HepG2 (cell line): ENCODE data around the gene RAP2A. TPM values are rescaled to one million over a fixed set of nuclear protein-coding genes. Genes with fewer than 3 reads are reported as not detected.

Source experiments
- ATAC-seq: fragments of 200-7000 bp; cut with Tn5 transposase; 3 replicates; pipeline ENCODE4 v1.9.1; 2020; ENCODE audit warnings: mild to moderate bottlenecking, moderate library complexity
- BruUV-seq: library from RNA; stranded (reverse); fragments of 400-500 nt; replicated peaks from 2 replicates; lab custom pipeline; 2021; lab: Mats Ljungman, UMichigan
- CTCF ChIA-PET: fragments of 300-600 bp; formaldehyde crosslinking; extraction: SDS; loops from one replicate; lab custom pipeline; 2021; ENCODE audit warnings: low total read pairs, inconsistent platforms, low intra/inter-chr PET ratio; lab: Yijun Ruan, JAX
- POLR2A ChIA-PET: fragments of 350-600 bp; sonication (Branson Sonifier 250); formaldehyde crosslinking; loops from one replicate; lab custom pipeline; 2020; ENCODE audit warnings: antibody characterized with exemption, inconsistent platforms; lab: Yijun Ruan, JAX
- DNase-seq: peaks from one replicate; pipeline ENCODE4 v3.0.0-alpha.2; 2015; ENCODE audit warnings: low spot score
- FAIRE-seq: peaks from 3 replicates; lab custom pipeline; 2011; peaks lifted over from hg19 to GRCh38; lab: Jason Lieb, UNC
- H2AFZ ChIP-seq: one replicate; pipeline ENCODE4 v1.6.1; 2011; ENCODE audit warnings: low read length, inconsistent platforms
- H3K27ac ChIP-seq: fragments of 300-600 bp; 3 replicates; pipeline ENCODE4 v1.8.0; 2011; ENCODE audit warnings: mixed run types, mild to moderate bottlenecking, mixed read lengths, low read length, inconsistent platforms; ENCODE audit not compliant: insufficient read depth; ENCODE audit errors: extremely low read length
- H3K27me3 ChIP-seq, 2 experiments: fragments of 200-600 bp in 1 of 2; 2 replicates in 1 of 2; 3 replicates in 1 of 2; pipeline versions ENCODE4 v1.6.0 to v1.8.0; 2011; ENCODE audit warnings: low read length in 2 of 2, mild to moderate bottlenecking in 2 of 2, moderate library complexity in 2 of 2, inconsistent platforms in 1 of 2; ENCODE audit not compliant: insufficient read depth in 2 of 2, control insufficient read depth in 1 of 2
- H3K36me3 ChIP-seq, 2 experiments: fragments of 200-600 bp in 1 of 2; replicated peaks in 1 of 2; 2 replicates in 1 of 2; 3 replicates in 1 of 2; pipeline versions ENCODE4 v1.5.1 to v1.8.0; 2011; ENCODE audit warnings: low read length in 2 of 2, inconsistent platforms in 1 of 2; ENCODE audit not compliant: insufficient read depth in 2 of 2, control insufficient read depth in 1 of 2
- H3K4me1 ChIP-seq: 2 replicates; pipeline ENCODE4 v1.5.1; 2012; ENCODE audit warnings: low read length, inconsistent platforms; ENCODE audit not compliant: insufficient read depth
- H3K4me2 ChIP-seq: 2 replicates; pipeline ENCODE4 v1.6.0; 2011; ENCODE audit warnings: low read depth, low read length, inconsistent platforms
- H3K4me3 ChIP-seq, 3 experiments: fragments of 200-600 bp in 1 of 3; sonication (generic), shearing (Covaris generic) in 1 of 3; replicated peaks in 1 of 3; 2 replicates each; pipeline ENCODE4 v1.5.1; 2011 to 2016; ENCODE audit warnings: low read length in 3 of 3, inconsistent platforms in 2 of 3, low read depth in 2 of 3, mild to moderate bottlenecking in 2 of 3, control low read depth in 1 of 3, mixed read lengths in 1 of 3; ENCODE audit not compliant: insufficient read depth in 1 of 3
- H3K79me2 ChIP-seq: one replicate; pipeline ENCODE4 v1.6.1; 2011; ENCODE audit warnings: low read length, inconsistent platforms; ENCODE audit not compliant: insufficient read depth
- H3K9ac ChIP-seq: 2 replicates; pipeline ENCODE4 v1.6.0; 2011; ENCODE audit warnings: mild to moderate bottlenecking, low read depth, low read length, inconsistent platforms; ENCODE audit not compliant: insufficient read depth
- H3K9me3 ChIP-seq: 2 replicates; pipeline ENCODE4 v1.5.1; 2012; ENCODE audit warnings: mild to moderate bottlenecking, low read length
- H4K20me1 ChIP-seq: 2 replicates; pipeline ENCODE4 v1.6.0; 2011; ENCODE audit warnings: inconsistent platforms, mild to moderate bottlenecking, low read length, moderate library complexity; ENCODE audit not compliant: insufficient read depth
- FOXM1 ChIP-seq: sonication (generic); formaldehyde crosslinking; IDR thresholded peaks from 2 replicates; pipeline ENCODE4 v1.5.0; 2020; ENCODE audit warnings: missing genetic modification reagents
- KLF9 ChIP-seq: IDR thresholded peaks from 2 replicates; pipeline ENCODE4 v1.6.1; 2016; ENCODE audit warnings: low read depth
- LCORL ChIP-seq, 2 experiments: fragments of 450-650 bp in 1 of 2; sonication (generic) in 1 of 2; formaldehyde crosslinking in 1 of 2; IDR thresholded peaks; 2 replicates each; pipeline versions ENCODE4 v1.5.0 to v1.6.1; 2017 to 2020; ENCODE audit warnings: antibody characterized with exemption in 1 of 2, missing genetic modification reagents in 1 of 2
- RBAK ChIP-seq: sonication (generic); formaldehyde crosslinking; IDR thresholded peaks from 2 replicates; pipeline ENCODE4 v1.5.1; 2020; ENCODE audit warnings: mild to moderate bottlenecking, missing genetic modification reagents
- SSRP1 ChIP-seq: IDR thresholded peaks from 2 replicates; pipeline ENCODE4 v1.6.1; 2016; ENCODE audit warnings: control low read depth
- ZNF317 ChIP-seq: sonication (generic); formaldehyde crosslinking; IDR thresholded peaks from 2 replicates; pipeline ENCODE4 v1.5.0; 2020; ENCODE audit warnings: mild to moderate bottlenecking, missing genetic modification reagents
- ZNF749 ChIP-seq: sonication (generic); formaldehyde crosslinking; IDR thresholded peaks from 2 replicates; pipeline ENCODE4 v1.8.0; 2022; ENCODE audit warnings: mild to moderate bottlenecking, missing genetic modification reagents, moderate library complexity, borderline replicate concordance
- WGBS: methylation state at CpG from one replicate; pipeline ENCODE4 v1.1.6; 2017; ENCODE audit warnings: low lambda C conversion rate; 5-methylcytosine and 5-hydroxymethylcytosine counted together
- in situ Hi-C: cut with HindIII; loops from 2 replicates; pipeline ENCODE4 v1.10.0; 2017; ENCODE audit warnings: low pct_unique_long_range_greater_than_20kb; ENCODE audit not compliant: extremely low pct_ligation_motif_present
- intact Hi-C: fragments of 100-400 bp; cut with micrococcal nuclease; formaldehyde crosslinking; loops from one replicate; pipeline ENCODE4 v1.10.0; 2022; ENCODE audit not compliant: unreplicated experiment
- polyA plus RNA-seq, 8 experiments: library from polyadenylated mRNA; depleted of rRNA in 3 of 8; stranded (reverse) in 7 of 8; unstranded in 1 of 8; fragments of >200 nt; fragmentation: Illumina TruSeq in 4 of 8; extraction: Trizol in 4 of 8; gene quantifications; 2 replicates each; pipeline versions ENCODE4 v1.2.1 to v1.2.3, GENCODE V29; 2011 to 2016; ENCODE audit warnings: low read depth in 4 of 8, missing spikeins in 1 of 8, mixed read lengths in 1 of 8; ENCODE audit not compliant: insufficient read depth in 1 of 8
- total RNA-seq, 5 experiments: library from RNA; depleted of rRNA; stranded (reverse); fragments of >200 nt; fragmentation: Illumina TruSeq; extraction: Trizol; gene quantifications; 2 replicates each; pipeline ENCODE4 v1.2.3, GENCODE V29; 2016; ENCODE audit warnings: low read depth in 1 of 5
- TF ChIP-seq, protein P1 (sequence below): sonication (generic); formaldehyde crosslinking; IDR thresholded peaks from 2 replicates; pipeline ENCODE4 v1.9.0; 2021; ENCODE audit warnings: missing genetic modification reagents, borderline replicate concordance
- TF ChIP-seq, protein P2 (sequence below): sonication (generic); formaldehyde crosslinking; IDR thresholded peaks from 2 replicates; pipeline ENCODE4 v1.8.1; 2023; ENCODE audit warnings: mild to moderate bottlenecking, missing genetic modification reagents
- TF ChIP-seq, protein P3 (sequence below): sonication (generic); formaldehyde crosslinking; IDR thresholded peaks from 2 replicates; pipeline ENCODE4 v1.4.0; 2020; ENCODE audit warnings: mild to moderate bottlenecking, missing genetic modification reagents

Gene RAP2A
- total and polyA plus RNA-seq, 2 of the 13 experiments (the other 11 are each of a cell fraction or from before 2014, with no cell fraction given), result 9.9 to 23.1 TPM

DNA sequence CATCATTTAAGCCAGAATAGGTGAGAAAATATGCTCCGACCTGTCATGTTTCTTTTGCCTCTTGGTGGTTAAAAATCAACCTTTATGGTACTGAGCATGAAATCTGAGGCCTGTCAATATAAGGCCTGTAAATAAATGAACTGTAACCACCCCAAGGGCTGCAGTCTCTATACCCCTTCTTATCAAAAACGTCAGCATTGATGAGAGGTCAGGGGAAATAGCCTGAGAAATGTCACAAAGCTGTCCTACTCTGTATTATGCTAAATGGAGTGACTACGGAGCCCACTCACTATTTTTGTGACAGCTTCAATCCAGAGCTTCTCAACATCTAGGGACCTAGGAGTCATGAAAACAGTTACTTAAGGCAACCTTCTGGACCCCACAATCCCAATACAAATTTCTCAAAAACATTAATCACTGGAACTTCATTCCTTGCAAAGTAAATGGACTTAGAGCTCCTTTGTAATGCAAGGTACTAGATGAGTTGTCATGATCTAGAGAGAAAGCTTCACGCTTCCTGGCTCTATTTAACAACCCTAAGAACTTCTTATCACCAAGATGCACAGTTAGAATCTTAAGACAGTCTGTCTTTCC, 2.7 kb upstream of the RAP2A start (continued):
- TF ChIP-seq, protein P1, sequence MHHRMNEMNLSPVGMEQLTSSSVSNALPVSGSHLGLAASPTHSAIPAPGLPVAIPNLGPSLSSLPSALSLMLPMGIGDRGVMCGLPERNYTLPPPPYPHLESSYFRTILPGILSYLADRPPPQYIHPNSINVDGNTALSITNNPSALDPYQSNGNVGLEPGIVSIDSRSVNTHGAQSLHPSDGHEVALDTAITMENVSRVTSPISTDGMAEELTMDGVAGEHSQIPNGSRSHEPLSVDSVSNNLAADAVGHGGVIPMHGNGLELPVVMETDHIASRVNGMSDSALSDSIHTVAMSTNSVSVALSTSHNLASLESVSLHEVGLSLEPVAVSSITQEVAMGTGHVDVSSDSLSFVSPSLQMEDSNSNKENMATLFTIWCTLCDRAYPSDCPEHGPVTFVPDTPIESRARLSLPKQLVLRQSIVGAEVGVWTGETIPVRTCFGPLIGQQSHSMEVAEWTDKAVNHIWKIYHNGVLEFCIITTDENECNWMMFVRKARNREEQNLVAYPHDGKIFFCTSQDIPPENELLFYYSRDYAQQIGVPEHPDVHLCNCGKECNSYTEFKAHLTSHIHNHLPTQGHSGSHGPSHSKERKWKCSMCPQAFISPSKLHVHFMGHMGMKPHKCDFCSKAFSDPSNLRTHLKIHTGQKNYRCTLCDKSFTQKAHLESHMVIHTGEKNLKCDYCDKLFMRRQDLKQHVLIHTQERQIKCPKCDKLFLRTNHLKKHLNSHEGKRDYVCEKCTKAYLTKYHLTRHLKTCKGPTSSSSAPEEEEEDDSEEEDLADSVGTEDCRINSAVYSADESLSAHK, result no peak
- TF ChIP-seq ZNF317 (CRISPR knock-in tag) (no peak), SSRP1 (CRISPR knock-in tag) (no peak), KLF9 (CRISPR knock-in tag) (no peak), LCORL (IDR thresholded peaks at IDR 0.05) (no peak), LCORL (CRISPR knock-in tag; IDR thresholded peaks at IDR 0.05) (no peak)
- TF ChIP-seq, protein P2, sequence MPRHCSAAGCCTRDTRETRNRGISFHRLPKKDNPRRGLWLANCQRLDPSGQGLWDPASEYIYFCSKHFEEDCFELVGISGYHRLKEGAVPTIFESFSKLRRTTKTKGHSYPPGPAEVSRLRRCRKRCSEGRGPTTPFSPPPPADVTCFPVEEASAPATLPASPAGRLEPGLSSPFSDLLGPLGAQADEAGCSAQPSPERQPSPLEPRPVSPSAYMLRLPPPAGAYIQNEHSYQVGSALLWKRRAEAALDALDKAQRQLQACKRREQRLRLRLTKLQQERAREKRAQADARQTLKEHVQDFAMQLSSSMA, result no peak

DNA sequence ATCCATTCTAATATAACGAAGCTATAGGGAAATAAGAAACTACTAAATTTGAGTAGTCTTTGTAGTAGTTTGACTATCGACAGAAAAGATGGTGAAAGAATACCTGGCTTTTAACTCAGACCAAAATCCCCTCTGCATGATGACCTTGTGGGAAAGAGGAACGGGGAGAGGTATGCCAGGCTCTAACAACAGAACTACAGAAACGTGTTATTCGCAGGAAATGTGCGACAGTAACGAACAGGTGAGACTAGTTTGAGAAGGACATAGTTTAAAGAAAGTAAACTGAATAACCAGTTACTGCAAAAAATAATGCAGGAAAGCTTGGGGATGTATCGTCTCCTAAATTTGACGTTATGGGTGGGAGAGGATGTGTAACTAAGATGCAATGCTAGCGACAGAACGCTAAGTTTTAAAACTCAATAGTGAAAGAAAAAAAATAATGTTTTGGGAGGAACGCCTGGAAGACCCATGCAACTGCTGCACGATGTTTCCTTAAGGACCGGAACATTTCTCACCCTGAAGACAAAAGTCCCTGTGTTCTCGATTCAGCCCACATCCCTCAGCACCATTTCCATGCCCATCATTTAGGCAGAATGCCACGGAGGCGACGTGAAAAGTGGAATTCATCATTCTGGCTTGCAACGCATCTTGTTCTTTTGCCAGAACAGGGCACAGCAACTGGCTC, 1.6 kb upstream of the RAP2A start:
- H3K9me3 ChIP-seq, result no peaks in the 10 kb centered on the region
- peak overlapping the region; percentile 93 for H2AFZ ChIP-seq
- DNase-seq, result no peak
- no peaks in the 10 kb centered on the region for H4K20me1 ChIP-seq
- H3K36me3 ChIP-seq, result no peaks in the 10 kb centered on the region
- intact Hi-C loops, result loop anchor here (10.0 kb wide), 1 partner anchor 208 kb away; the partner anchor contains the start of gene MBNL2
- H3K4me1 ChIP-seq, result peaks cover 43% of the 10 kb centered on the region
- peak overlapping the region; percentile 93 for H3K4me2 ChIP-seq
- peaks cover 29% of the 10 kb centered on the region for H3K79me2 ChIP-seq
- in situ Hi-C loops, result loop anchor here (5.0 kb wide), 1 partner anchor 145 kb away; no protein-coding TSS in a partner anchor
- ChIA-PET CTCF (no interaction called here), POLR2A (interaction anchor here (0.5 to 1.8 kb wide), 10 partner anchors 9 to 1379 kb away, joined by 3 to 6 read pairs (median 4); partner anchors contain the start of genes MBNL2 and UGGT2)
- no peak for ATAC-seq
- no peak for FAIRE-seq
- peak overlapping the region; percentile 57 for H3K9ac ChIP-seq
- peak overlapping the region; percentile 9 for H3K27ac ChIP-seq
- no peaks in the 10 kb centered on the region for H3K27me3 ChIP-seq
- WGBS, result 19% methylated on average over 19 of the region's 19 CpGs
- BruUV-seq, result no TSS peak
- H3K4me3 ChIP-seq, result peak overlapping the region; percentile 60 to 86 (median 65)
- TF ChIP-seq ZNF749 (CRISPR knock-in tag) (no peak; the same call in 1 of the 2 replicates), RBAK (CRISPR knock-in tag) (no peak), FOXM1 (CRISPR knock-in tag) (no peak)
- TF ChIP-seq, protein P3, sequence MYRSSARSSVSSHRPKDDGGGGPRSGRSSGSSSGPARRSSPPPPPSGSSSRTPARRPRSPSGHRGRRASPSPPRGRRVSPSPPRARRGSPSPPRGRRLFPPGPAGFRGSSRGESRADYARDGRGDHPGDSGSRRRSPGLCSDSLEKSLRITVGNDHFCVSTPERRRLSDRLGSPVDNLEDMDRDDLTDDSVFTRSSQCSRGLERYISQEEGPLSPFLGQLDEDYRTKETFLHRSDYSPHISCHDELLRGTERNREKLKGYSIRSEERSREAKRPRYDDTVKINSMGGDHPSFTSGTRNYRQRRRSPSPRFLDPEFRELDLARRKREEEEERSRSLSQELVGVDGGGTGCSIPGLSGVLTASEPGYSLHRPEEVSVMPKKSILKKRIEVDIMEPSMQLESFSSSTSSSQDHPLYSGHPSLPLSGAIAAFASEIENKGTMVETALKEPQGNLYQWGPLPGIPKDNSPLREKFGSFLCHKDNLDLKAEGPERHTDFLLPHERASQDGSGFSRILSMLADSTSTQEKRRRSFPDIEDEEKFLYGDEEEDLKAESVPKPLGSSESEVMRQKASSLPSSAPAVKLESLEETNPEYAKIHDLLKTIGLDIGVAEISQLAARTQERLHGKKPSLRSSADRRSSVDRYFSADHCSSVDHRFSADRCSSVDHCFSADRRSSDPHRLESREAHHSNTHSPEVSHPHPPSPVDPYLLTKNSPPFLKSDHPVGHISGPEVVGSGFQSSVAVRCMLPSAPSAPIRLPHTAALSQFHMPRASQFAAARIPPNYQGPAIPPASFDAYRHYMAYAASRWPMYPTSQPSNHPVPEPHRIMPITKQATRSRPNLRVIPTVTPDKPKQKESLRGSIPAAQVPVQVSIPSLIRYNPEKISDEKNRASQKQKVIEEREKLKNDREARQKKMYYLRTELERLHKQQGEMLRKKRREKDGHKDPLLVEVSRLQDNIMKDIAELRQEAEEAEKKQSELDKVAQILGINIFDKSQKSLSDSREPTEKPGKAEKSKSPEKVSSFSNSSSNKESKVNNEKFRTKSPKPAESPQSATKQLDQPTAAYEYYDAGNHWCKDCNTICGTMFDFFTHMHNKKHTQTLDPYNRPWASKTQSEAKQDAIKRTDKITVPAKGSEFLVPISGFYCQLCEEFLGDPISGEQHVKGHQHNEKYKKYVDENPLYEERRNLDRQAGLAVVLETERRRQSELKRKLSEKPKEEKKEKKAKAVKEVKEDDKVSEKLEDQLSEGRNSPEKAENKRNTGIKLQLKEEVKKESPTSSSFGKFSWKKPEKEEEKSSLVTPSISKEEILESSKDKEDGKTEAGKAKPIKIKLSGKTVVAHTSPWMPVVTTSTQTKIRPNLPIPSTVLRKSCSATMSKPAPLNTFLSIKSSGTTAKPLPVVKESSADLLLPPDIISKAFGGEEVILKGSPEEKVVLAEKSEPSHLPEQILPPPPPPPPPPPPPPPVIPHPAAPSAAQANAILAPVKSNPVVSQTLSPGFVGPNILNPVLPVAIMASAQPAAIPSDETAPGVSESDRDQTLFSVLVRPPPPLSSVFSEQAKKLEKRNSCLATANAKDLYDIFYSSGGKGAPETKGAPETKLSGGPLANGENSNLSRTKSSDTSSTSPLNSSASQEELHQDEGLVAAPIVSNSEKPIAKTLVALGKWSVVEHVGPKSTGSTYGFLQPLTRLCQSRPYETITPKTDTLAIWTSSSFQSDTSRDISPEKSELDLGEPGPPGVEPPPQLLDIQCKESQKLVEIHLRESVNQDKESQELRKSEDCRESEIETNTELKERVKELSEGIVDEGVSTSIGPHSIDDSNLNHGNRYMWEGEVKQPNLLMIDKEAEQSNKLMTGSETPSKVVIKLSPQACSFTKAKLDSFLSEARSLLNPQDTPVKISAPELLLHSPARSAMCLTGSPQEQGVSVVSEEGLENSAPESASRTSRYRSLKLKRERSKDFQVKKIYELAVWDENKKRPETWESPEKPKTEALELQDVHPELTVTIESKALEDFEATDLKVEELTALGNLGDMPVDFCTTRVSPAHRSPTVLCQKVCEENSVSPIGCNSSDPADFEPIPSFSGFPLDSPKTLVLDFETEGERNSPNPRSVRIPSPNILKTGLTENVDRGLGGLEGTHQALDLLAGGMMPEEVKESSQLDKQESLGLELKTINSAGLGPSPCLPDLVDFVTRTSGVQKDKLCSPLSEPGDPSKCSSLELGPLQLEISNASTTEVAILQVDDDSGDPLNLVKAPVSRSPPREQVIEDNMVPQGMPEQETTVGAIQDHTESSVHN (CRISPR knock-in tag), result no peak
